SK-N-MC (cell line): Measurements from ENCODE around the gene ABCA3.
"Not testable (repeated sequence)": the region's sequence is repeated elsewhere in the genome, so short reads cannot be mapped to it uniquely, and the experiment has no call there.

Experiments used
- DNase-seq: peaks from one replicate; pipeline ENCODE4 v3.0.0-alpha.2; 2011; ENCODE audit warnings: low read depth, low spot score
- H3K27ac ChIP-seq: fragments of 200-600 bp; sonication (generic); 2 replicates; pipeline ENCODE4 v1.5.1; 2016; ENCODE audit warnings: mixed run types
- H3K36me3 ChIP-seq: fragments of 200-600 bp; sonication (generic); 2 replicates; pipeline ENCODE4 v1.6.1; 2017; ENCODE audit warnings: antibody characterized with exemption, low read length, mixed read lengths; ENCODE audit not compliant: insufficient read depth
- H3K4me3 ChIP-seq: fragments of 200-600 bp; sonication (generic); 2 replicates; pipeline ENCODE4 v1.5.1; 2016
- H3K9ac ChIP-seq: fragments of 200-600 bp; sonication (generic); 2 replicates; pipeline ENCODE4 v1.8.0; 2017; ENCODE audit warnings: mixed run types, mixed read lengths; ENCODE audit not compliant: insufficient read length
- H3K9me3 ChIP-seq: fragments of 200-600 bp; sonication (generic); 2 replicates; pipeline ENCODE4 v1.6.1; 2017; ENCODE audit warnings: low read depth, mild to moderate bottlenecking, antibody characterized with exemption, low read length, moderate library complexity, mixed read lengths
- EZH2 ChIP-seq: fragments of 200-600 bp; sonication (generic); IDR thresholded peaks from one replicate; pipeline ENCODE4 v1.6.1; 2017; ENCODE audit warnings: antibody characterized with exemption
- FOXP2 ChIP-seq: optimal IDR thresholded peaks from 2 replicates; pipeline ENCODE3; 2011; ENCODE audit warnings: mild to moderate bottlenecking, moderate library complexity; ENCODE audit not compliant: insufficient read depth; ENCODE audit errors: extremely low read length, control extremely low read depth
- POLR2AphosphoS5 ChIP-seq: IDR thresholded peaks from 2 replicates; pipeline ENCODE4 v1.6.1; 2012; ENCODE audit warnings: mild to moderate bottlenecking, low read depth, low read length, borderline replicate concordance

ABCA3 gene

GRCh38 chr16:2267913-2268666, 72.4 kb downstream of the ABCA3 start, which contains the start of gene RNPS1:
RNPS1 (minus strand) TSS chr16:2268126; CDS start chr16:2264643, 3,483 bp downstream.
- Histone ChIP-seq H3K36me3 (peaks cover 35% of the 10 kb centered on the region), H3K4me3 (peak within 1 kb of the TSS; percentile 94), H3K27ac (peak within 1 kb of the TSS; percentile 91), H3K9ac (peak within 1 kb of the TSS; percentile 97), H3K9me3 (no peaks in the 10 kb centered on the region)
- peak; percentile 93 for TF ChIP-seq POLR2AphosphoS5
- TF ChIP-seq EZH2: no peak
- TF ChIP-seq FOXP2: peak; percentile 8
- peak; percentile 62 for DNase-seq

- DNase-seq, H3K9me3 ChIP-seq: not testable (repeated sequence)
- H3K9ac ChIP-seq: peak overlapping the region; percentile 97
- H3K36me3 ChIP-seq: peaks cover 40% of the 10 kb centered on the region
- peak overlapping the region; percentile 91 for H3K27ac ChIP-seq
- peak overlapping the region; percentile 94 for H3K4me3 ChIP-seq
These were observed 73.0 kb downstream of the ABCA3 start for GRCh38 chr16:2267505-2267912.

- DNase-seq, H3K9me3 ChIP-seq: not testable (repeated sequence)
- Histone ChIP-seq H3K4me3 (peak overlapping the region; percentile 94), H3K9ac (peak overlapping the region; percentile 97), H3K36me3 (peaks cover 47% of the 10 kb centered on the region), H3K27ac (0 out of 2 replicates have a peak overlapping the region, but pooled peaks have one; percentile 13)
These were observed 73.6 kb downstream of the ABCA3 start for GRCh38 chr16:2266887-2267286.

GRCh38 chr16:2263026-2263425, 77.5 kb downstream of the ABCA3 start:
- not testable (repeated sequence) for H3K4me3 ChIP-seq, H3K9me3 ChIP-seq, H3K27ac ChIP-seq, H3K9ac ChIP-seq, DNase-seq
- H3K36me3 ChIP-seq: peaks cover 85% of the 10 kb centered on the region

- H3K4me3 ChIP-seq: no peak overlapping the region
- H3K36me3 ChIP-seq: peaks cover 99% of the 10 kb centered on the region
- no peak for TF ChIP-seq POLR2AphosphoS5
- TF ChIP-seq EZH2: no peak
- TF ChIP-seq FOXP2: no peak
- H3K9me3 ChIP-seq: no peaks in the 10 kb centered on the region
- no peak for DNase-seq
- no peak overlapping the region for H3K27ac ChIP-seq
- H3K9ac ChIP-seq: no peak overlapping the region
These were observed 80.3 kb downstream of the ABCA3 start for GRCh38 chr16:2260250-2260649.

- peaks cover 100% of the 10 kb centered on the region for H3K36me3 ChIP-seq
- H3K9me3 ChIP-seq, H3K27ac ChIP-seq, H3K9ac ChIP-seq, DNase-seq, H3K4me3 ChIP-seq: not testable (repeated sequence)
These were observed 82.0 kb downstream of the ABCA3 start for GRCh38 chr16:2258530-2258929.

- peaks cover 100% of the 10 kb centered on the region for H3K36me3 ChIP-seq
- TF ChIP-seq FOXP2 (no peak), EZH2 (no peak), POLR2AphosphoS5 (no peak)
- H3K9ac ChIP-seq: no peak overlapping the region
These were observed 82.8 kb downstream of the ABCA3 start for GRCh38 chr16:2257726-2258125.

GRCh38 chr16:2256531-2257140, 83.9 kb downstream of the ABCA3 start:
- no peak for TF ChIP-seq POLR2AphosphoS5
- no peak for TF ChIP-seq FOXP2
- no peak for TF ChIP-seq EZH2
- peaks cover 100% of the 10 kb centered on the region for H3K36me3 ChIP-seq
- H3K9ac ChIP-seq: no peak overlapping the region
- H3K4me3 ChIP-seq: no peak overlapping the region
- no peak for DNase-seq
- H3K27ac ChIP-seq: no peak overlapping the region
- H3K9me3 ChIP-seq: no peaks in the 10 kb centered on the region

More at GRCh38 chr16:2257726-2258125, 82.8 kb downstream of the ABCA3 start:
- Histone ChIP-seq H3K4me3 (no peak overlapping the region), H3K27ac (0 out of 2 replicates have a peak overlapping the region, but pooled peaks have one; percentile 25), H3K9me3 (no peaks in the 10 kb centered on the region)
- no peak for DNase-seq

- H3K36me3 ChIP-seq: peaks cover 78% of the 10 kb centered on the region
- no peaks in the 10 kb centered on the region for H3K9me3 ChIP-seq
- TF ChIP-seq FOXP2: no peak
- TF ChIP-seq POLR2AphosphoS5: no peak
- TF ChIP-seq EZH2: no peak
- no peak overlapping the region for H3K4me3 ChIP-seq
- DNase-seq: no peak
- no peak overlapping the region for H3K9ac ChIP-seq
- no peak overlapping the region for H3K27ac ChIP-seq
These were observed 87.2 kb downstream of the ABCA3 start for GRCh38 chr16:2253293-2253692.
